Endothelial cell of umbilical vein (primary cell): Measurements from ENCODE around the gene TNFRSF1A.

Experiments
- EZH2 ChIP-seq: IDR thresholded peaks from 2 replicates; pipeline ENCODE4 v1.6.1; 2012; ENCODE audit warnings: borderline replicate concordance, low read depth, mild to moderate bottlenecking, moderate library complexity, low read length, inconsistent platforms; ENCODE audit not compliant: severe bottlenecking
- TF ChIP-seq, protein P1 (sequence below), 2 donors: IDR thresholded peaks; 1 replicate in 1 of 2; 2 replicates in 1 of 2; pipeline ENCODE4 v1.5.1; 2011; ENCODE audit warnings: low read length in 2 of 2, mild to moderate bottlenecking in 2 of 2, moderate library complexity in 2 of 2, control low read depth in 1 of 2, inconsistent platforms in 1 of 2, low read depth in 1 of 2; ENCODE audit not compliant: insufficient read depth in 1 of 2; ENCODE audit errors: extremely low read depth in 1 of 2

DNA sequence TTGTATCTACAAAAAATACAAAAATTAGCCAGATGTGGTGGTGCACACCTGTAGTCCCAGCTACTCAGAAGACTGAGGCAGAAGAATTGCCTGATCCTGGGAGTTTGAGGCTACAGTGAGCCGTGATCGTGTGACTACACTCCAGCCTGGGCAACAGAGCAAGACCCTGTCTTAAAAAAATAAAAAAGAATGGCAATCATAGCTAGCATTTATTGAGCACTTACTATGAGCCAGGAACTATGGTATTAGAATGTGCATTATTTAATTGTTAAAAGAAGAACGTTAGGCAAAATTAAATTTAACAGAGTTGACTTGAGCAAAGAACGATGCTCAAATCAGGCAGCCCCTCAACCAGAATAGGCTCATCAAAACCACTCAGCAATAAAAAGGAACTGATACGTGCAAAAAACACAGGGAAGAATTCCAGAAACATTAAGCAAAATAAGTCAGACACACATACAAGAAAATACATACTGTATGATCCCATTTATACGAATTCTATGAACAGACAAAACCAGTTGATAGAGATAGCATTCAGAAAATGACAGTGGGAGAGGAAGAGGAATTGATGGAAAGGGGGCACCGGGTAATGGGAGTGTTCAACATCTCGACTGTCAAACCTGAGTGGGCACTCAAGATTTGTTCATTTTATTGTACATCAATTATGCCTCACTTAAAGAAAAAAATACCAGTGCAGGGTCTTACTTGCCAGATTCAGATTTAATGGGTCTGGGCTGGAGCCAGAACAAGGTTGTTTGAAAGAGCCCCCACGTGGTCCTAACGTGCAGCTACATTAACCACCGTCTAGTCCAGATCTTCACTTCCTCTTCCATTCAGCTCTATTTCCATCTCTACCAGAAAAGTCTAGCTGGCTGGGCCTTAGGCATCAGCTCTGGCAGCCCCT is 25.4 kb upstream of the TNFRSF1A start:
- TF ChIP-seq, protein P1, sequence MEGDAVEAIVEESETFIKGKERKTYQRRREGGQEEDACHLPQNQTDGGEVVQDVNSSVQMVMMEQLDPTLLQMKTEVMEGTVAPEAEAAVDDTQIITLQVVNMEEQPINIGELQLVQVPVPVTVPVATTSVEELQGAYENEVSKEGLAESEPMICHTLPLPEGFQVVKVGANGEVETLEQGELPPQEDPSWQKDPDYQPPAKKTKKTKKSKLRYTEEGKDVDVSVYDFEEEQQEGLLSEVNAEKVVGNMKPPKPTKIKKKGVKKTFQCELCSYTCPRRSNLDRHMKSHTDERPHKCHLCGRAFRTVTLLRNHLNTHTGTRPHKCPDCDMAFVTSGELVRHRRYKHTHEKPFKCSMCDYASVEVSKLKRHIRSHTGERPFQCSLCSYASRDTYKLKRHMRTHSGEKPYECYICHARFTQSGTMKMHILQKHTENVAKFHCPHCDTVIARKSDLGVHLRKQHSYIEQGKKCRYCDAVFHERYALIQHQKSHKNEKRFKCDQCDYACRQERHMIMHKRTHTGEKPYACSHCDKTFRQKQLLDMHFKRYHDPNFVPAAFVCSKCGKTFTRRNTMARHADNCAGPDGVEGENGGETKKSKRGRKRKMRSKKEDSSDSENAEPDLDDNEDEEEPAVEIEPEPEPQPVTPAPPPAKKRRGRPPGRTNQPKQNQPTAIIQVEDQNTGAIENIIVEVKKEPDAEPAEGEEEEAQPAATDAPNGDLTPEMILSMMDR (IDR thresholded peaks at IDR 0.05; ENCODE audit: extremely low read depth in 1 of 2, insufficient read depth in 1 of 2, low read depth in 1 of 2, low read length in 2 of 2) = peak in 1 of 2 donors; percentile 49
- TF ChIP-seq EZH2 = no peak
